ENCODE data around the gene SLC34A2. TPM values are rescaled to one million over a fixed set of nuclear protein-coding genes. Genes with fewer than 3 reads are reported as not detected.

Gene SLC34A2
- total RNA-seq, 1 experiment from 2014 or later, result 1.7 TPM

GRCh38 chr4:25614807-25615206 is 40.8 kb upstream of the SLC34A2 start:
- peaks cover 6% of the 10 kb centered on the region; the same call in 1 of the 2 replicates for H3K9me3 Mint-ChIP-seq
- DNase-seq (ENCODE audit: low spot score) (no peak), ATAC-seq (no peak)
- H3K4me3 Mint-ChIP-seq, result no peak overlapping the region
- H3K27me3 Mint-ChIP-seq (ENCODE audit: low read depth), result no peaks in the 10 kb centered on the region
- TF ChIP-seq PRRX2 (CRISPR knock-in tag; IDR thresholded peaks at IDR 0.05), result no peak
- TF ChIP-seq, protein P1, sequence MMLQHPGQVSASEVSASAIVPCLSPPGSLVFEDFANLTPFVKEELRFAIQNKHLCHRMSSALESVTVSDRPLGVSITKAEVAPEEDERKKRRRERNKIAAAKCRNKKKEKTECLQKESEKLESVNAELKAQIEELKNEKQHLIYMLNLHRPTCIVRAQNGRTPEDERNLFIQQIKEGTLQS (CRISPR knock-in tag; conservative IDR thresholded peaks at IDR 0.05), result no peak
- no peak overlapping the region; the same call in 1 of the 2 replicates for H3K27ac Mint-ChIP-seq
- ChIA-PET CTCF (interaction anchor here (0.6 to 3.0 kb wide), 3 partner anchors 11 to 174 kb away, joined by 3 to 11 read pairs (median 3); no protein-coding TSS in a partner anchor), POLR2A (no interaction called here)
- no peaks in the 10 kb centered on the region for H3K4me1 Mint-ChIP-seq
- H3K36me3 Mint-ChIP-seq, result no peaks in the 10 kb centered on the region

DNA sequence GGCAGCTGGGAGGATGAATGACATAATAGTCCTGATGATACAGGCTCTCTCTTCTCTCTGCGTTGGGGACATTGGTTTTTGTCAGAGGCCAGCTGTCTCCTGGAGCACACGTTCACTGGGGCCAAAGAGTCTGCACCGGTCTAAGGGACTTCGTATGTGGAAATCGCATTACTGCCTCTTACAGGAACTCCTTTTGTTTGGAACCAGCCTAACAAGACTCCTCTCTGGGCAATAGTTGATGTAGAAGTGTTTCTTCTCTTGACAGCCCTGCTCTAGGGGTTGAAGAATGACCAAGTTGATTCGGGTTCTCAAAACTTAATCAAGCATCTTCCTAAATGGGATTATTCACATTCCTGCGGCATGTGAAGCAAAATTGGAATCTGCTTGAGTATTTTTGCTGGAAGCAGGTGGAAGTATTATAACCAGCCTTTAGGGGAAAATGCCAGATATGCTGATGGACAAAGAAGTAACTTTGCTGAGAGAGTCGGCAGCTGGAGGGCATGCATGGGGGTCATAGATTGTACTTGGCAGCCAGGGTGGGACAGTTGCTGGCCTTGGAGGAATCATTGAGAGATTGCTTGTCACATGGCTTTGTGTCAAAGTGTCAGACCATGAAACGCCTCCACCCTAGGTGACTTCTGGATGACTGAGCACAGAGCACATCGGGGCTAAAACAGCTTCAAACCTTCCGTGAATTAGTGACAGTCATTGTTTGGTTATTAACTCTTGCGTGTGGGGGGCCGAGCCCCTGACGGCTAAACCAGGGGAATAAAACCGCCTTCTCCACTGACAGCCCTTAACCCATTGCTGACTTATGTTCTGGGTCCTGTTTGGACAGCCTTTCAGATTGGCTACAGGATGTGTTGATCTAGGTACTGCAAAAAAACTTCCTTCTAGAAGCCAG is 34.4 kb upstream of the SLC34A2 start:
- no peaks in the 10 kb centered on the region for H3K4me1 Mint-ChIP-seq
- ChIA-PET CTCF (interaction anchor here (0.9 kb wide), 1 partner anchor 180 kb away, joined by 4 read pairs; no protein-coding TSS in a partner anchor), POLR2A (no interaction called here)
- no peaks in the 10 kb centered on the region for H3K36me3 Mint-ChIP-seq
- DNase-seq (ENCODE audit: low spot score) (no peak), ATAC-seq (no peak)
- H3K27ac Mint-ChIP-seq, result no peak overlapping the region
- TF ChIP-seq SOX15 (CRISPR knock-in tag; IDR thresholded peaks at IDR 0.05), result no peak
- TF ChIP-seq CREB1 (CRISPR knock-in tag; IDR thresholded peaks at IDR 0.05), result no peak
- TF ChIP-seq AFF4 (CRISPR knock-in tag; IDR thresholded peaks at IDR 0.05; ENCODE audit: borderline replicate concordance), result no peak
- TF ChIP-seq SP1 (CRISPR knock-in tag; conservative IDR thresholded peaks at IDR 0.05), result no peak
- no peak for TF ChIP-seq ZNF138 (CRISPR knock-in tag; conservative IDR thresholded peaks at IDR 0.05)
- TF ChIP-seq, protein P2, sequence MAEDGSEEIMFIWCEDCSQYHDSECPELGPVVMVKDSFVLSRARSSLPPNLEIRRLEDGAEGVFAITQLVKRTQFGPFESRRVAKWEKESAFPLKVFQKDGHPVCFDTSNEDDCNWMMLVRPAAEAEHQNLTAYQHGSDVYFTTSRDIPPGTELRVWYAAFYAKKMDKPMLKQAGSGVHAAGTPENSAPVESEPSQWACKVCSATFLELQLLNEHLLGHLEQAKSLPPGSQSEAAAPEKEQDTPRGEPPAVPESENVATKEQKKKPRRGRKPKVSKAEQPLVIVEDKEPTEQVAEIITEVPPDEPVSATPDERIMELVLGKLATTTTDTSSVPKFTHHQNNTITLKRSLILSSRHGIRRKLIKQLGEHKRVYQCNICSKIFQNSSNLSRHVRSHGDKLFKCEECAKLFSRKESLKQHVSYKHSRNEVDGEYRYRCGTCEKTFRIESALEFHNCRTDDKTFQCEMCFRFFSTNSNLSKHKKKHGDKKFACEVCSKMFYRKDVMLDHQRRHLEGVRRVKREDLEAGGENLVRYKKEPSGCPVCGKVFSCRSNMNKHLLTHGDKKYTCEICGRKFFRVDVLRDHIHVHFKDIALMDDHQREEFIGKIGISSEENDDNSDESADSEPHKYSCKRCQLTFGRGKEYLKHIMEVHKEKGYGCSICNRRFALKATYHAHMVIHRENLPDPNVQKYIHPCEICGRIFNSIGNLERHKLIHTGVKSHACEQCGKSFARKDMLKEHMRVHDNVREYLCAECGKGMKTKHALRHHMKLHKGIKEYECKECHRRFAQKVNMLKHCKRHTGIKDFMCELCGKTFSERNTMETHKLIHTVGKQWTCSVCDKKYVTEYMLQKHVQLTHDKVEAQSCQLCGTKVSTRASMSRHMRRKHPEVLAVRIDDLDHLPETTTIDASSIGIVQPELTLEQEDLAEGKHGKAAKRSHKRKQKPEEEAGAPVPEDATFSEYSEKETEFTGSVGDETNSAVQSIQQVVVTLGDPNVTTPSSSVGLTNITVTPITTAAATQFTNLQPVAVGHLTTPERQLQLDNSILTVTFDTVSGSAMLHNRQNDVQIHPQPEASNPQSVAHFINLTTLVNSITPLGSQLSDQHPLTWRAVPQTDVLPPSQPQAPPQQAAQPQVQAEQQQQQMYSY (CRISPR knock-in tag; IDR thresholded peaks at IDR 0.05), result no peak
- no peak for TF ChIP-seq MXD4 (CRISPR knock-in tag; IDR thresholded peaks at IDR 0.05; ENCODE audit: borderline replicate concordance)
- no peak for TF ChIP-seq ZNF232 (CRISPR knock-in tag; IDR thresholded peaks at IDR 0.05)
- no peak for TF ChIP-seq SMAD3 (CRISPR knock-in tag; IDR thresholded peaks at IDR 0.05; ENCODE audit: borderline replicate concordance)
- no peak for TF ChIP-seq ATF1 (CRISPR knock-in tag; IDR thresholded peaks at IDR 0.05)
- TF ChIP-seq TCF7 (CRISPR knock-in tag; IDR thresholded peaks at IDR 0.05; ENCODE audit: low read depth), result no peak
- H3K4me3 Mint-ChIP-seq, result no peak overlapping the region
- H3K9me3 Mint-ChIP-seq, result no peaks in the 10 kb centered on the region
- no peaks in the 10 kb centered on the region; the same call in 1 of the 2 replicates for H3K27me3 Mint-ChIP-seq (ENCODE audit: low read depth)

DNA sequence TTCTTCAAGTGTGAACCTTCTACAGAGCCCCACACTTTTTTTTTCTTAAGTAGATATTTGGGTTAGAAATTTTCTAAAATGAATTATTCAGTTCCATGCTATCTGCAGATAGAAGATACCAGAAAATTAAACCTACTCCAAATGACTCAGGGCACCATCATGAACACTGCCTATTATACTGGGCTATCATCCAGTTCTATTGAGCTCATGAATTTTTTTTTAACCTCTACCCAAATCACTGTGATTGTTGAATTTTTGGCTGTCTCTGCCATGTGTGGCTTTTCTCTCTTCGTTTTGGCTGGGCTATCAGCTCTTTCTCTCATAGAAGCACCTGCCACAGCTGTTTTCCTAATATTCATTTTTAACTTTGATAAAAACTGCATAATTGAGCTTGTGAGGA is 31.0 kb upstream of the SLC34A2 start:
- H3K27ac Mint-ChIP-seq, result no peak overlapping the region
- TF ChIP-seq SP1 (CRISPR knock-in tag; conservative IDR thresholded peaks at IDR 0.05), result no peak
- TF ChIP-seq E2F5 (CRISPR knock-in tag; IDR thresholded peaks at IDR 0.05), result no peak
- TF ChIP-seq, protein P1 (CRISPR knock-in tag; conservative IDR thresholded peaks at IDR 0.05), result no peak
- no peak for TF ChIP-seq HMGXB4 (CRISPR knock-in tag; IDR thresholded peaks at IDR 0.05)
- no peak for TF ChIP-seq RORB (CRISPR knock-in tag; IDR thresholded peaks at IDR 0.05)

More for the DNA sequence above, 31.0 kb upstream of the SLC34A2 start:
- Mint-ChIP-seq H3K27me3 (ENCODE audit: low read depth) (no peaks in the 10 kb centered on the region; the same call in 1 of the 2 replicates), H3K9me3 (no peaks in the 10 kb centered on the region), H3K4me1 (no peaks in the 10 kb centered on the region), H3K4me3 (no peak overlapping the region), H3K36me3 (no peaks in the 10 kb centered on the region)
- DNase-seq (ENCODE audit: low spot score), result no peak
- ChIA-PET CTCF (no interaction called here), POLR2A (no interaction called here)
- ATAC-seq, result no peak

Data from WTC11 (cell line).